ENCODE measurements around the gene NR2F2.

The NR2F2 gene

GRCh38 chr15:96353416-96353929 is 23.0 kb downstream of the NR2F2 start:
- TF ChIP-seq, protein P1, sequence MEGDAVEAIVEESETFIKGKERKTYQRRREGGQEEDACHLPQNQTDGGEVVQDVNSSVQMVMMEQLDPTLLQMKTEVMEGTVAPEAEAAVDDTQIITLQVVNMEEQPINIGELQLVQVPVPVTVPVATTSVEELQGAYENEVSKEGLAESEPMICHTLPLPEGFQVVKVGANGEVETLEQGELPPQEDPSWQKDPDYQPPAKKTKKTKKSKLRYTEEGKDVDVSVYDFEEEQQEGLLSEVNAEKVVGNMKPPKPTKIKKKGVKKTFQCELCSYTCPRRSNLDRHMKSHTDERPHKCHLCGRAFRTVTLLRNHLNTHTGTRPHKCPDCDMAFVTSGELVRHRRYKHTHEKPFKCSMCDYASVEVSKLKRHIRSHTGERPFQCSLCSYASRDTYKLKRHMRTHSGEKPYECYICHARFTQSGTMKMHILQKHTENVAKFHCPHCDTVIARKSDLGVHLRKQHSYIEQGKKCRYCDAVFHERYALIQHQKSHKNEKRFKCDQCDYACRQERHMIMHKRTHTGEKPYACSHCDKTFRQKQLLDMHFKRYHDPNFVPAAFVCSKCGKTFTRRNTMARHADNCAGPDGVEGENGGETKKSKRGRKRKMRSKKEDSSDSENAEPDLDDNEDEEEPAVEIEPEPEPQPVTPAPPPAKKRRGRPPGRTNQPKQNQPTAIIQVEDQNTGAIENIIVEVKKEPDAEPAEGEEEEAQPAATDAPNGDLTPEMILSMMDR (IDR thresholded peaks at IDR 0.05) = no peak
- peak overlapping the region; percentile 94 for H3K4me3 ChIP-seq
- no peak for DNase-seq (ENCODE audit: low spot score)
- peak overlapping the region; percentile 94 to 97 for H3K27ac ChIP-seq

GRCh38 chr15:96353930-96354730 is 23.6 kb downstream of the NR2F2 start:
- peak; percentile 84 for DNase-seq (ENCODE audit: low spot score)
- TF ChIP-seq, protein P1 (IDR thresholded peaks at IDR 0.05) = peak; percentile 19
- H3K27ac ChIP-seq = peak overlapping the region; percentile 94 to 97
- H3K4me3 ChIP-seq = peak overlapping the region; percentile 94

- DNase-seq (ENCODE audit: low spot score) = no peak
- peak overlapping the region; percentile 94 for H3K4me3 ChIP-seq
- TF ChIP-seq, protein P1 (IDR thresholded peaks at IDR 0.05) = peak; percentile 35
- peak overlapping the region; percentile 94 to 97 for H3K27ac ChIP-seq
Measured at GRCh38 chr15:96354731-96355567, 24.4 kb downstream of the NR2F2 start.

GRCh38 chr15:96355568-96356187 is 25.2 kb downstream of the NR2F2 start:
- TF ChIP-seq, protein P1 (IDR thresholded peaks at IDR 0.05) = no peak
- no peak for DNase-seq (ENCODE audit: low spot score)
- peak overlapping the region; percentile 94 for H3K4me3 ChIP-seq
- H3K27ac ChIP-seq = peak overlapping the region; percentile 94 to 97

DNA sequence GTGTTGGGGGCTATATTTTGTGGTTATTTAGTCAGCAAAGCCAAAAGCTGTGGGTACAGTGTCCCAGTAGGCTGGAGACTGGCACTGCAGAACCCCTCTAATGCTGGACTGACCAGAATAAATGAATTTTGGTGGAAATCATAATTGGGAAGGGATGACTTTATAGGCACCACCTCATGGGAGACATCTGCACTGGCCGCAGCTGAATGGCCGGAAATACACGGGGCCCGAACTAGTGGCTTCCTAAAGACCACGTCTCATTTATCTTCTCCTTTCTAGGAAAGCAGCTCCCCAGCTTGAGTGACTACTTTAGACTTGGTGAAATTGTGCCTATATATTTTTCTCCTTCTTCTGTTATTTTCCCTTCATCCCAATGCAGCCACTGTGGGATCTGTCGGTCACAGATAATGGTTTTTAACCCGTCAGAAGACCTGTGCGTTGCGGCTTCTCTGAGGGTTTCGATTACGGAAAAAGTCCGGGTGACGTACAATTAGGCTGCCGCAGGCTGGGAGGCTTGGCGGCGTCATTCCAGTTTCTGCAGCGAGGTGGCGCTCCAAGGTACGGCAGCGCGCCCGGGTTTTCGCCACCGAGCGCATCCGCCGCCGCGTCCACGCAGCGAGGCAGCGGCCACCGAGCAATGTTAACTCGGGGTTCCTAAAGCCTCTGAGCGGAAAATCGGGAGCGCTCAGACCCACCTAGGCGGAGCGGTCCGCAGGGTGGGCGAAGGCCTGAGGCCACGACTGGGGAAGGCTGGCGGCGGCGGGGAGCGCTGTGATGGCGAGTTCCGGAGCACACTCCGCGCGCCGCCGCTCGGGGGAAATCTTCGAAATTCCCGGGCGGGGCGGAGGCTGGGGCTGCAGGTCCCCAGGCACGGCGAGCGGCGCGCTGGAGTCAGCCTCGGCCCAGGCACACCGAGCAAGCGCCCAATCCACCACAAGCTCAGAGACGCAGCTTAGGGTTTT is 26.3 kb downstream of the NR2F2 start:
- TF ChIP-seq, protein P1 (IDR thresholded peaks at IDR 0.05) = peak; percentile 99
- H3K4me3 ChIP-seq = peak overlapping the region; percentile 88
- peak overlapping the region; percentile 68 to 93 for H3K27ac ChIP-seq
- DNase-seq (ENCODE audit: low spot score) = no peak

All from coronary artery (tissue), 2 donors.